ENCODE measurements around the gene DPP6. TPM values are rescaled to one million over a fixed set of nuclear protein-coding genes. Genes with fewer than 3 reads are reported as not detected.

The DPP6 gene
- total and polyA plus RNA-seq, 2 of the 8 experiments (the other 6 are each of a cell fraction or from before 2014, with no cell fraction given): 4.7 to 6.8 TPM

- TF ChIP-seq CHD7 (IDR thresholded peaks at IDR 0.05; ENCODE audit: insufficient replicate concordance, low read length): no peak
- TF ChIP-seq RBBP5 (IDR thresholded peaks at IDR 0.05; ENCODE audit: borderline replicate concordance, low read depth, low read length): no peak
- no peak for TF ChIP-seq CEBPB (IDR thresholded peaks at IDR 0.05; ENCODE audit: low read depth, low read length)
- TF ChIP-seq NANOG (IDR thresholded peaks at IDR 0.05; ENCODE audit: insufficient read depth, low read depth, low read length, poor library complexity, severe bottlenecking): no peak
These were observed 363.7 kb downstream of the DPP6 start (continued) for GRCh38 chr7:154415709-154416399.
